HCT116 (cell line): Measurements from ENCODE around the gene ATP2B1.

Experiments
- CEBPB ChIP-seq: IDR thresholded peaks from 2 replicates; pipeline ENCODE4 v1.6.1; 2012; ENCODE audit warnings: low read depth
- ELF1 ChIP-seq: IDR thresholded peaks from 2 replicates; pipeline ENCODE4 v1.6.1; 2012; ENCODE audit warnings: low read depth, borderline replicate concordance
- EZH2 ChIP-seq: fragments of 200-600 bp; sonication (generic); IDR thresholded peaks from 2 replicates; pipeline ENCODE4 v1.6.1; 2017; ENCODE audit warnings: antibody characterized with exemption, mixed run types
- EZH2phosphoT487 ChIP-seq: fragments of 200-600 bp; IDR thresholded peaks from 2 replicates; pipeline ENCODE4 v1.6.1; 2018; ENCODE audit warnings: antibody characterized with exemption, borderline replicate concordance
- JUND ChIP-seq: IDR thresholded peaks from 2 replicates; pipeline ENCODE4 v1.6.1; 2012
- POLR2A ChIP-seq: IDR thresholded peaks from 2 replicates; pipeline ENCODE4 v1.7.0; 2011; ENCODE audit warnings: borderline replicate concordance; ENCODE audit not compliant: insufficient read depth, insufficient read length; ENCODE audit errors: extremely low read depth
- POLR2AphosphoS5 ChIP-seq: IDR thresholded peaks from 2 replicates; pipeline ENCODE4 v1.6.1; 2011; ENCODE audit warnings: mild to moderate bottlenecking, low read depth, low read length, moderate library complexity
- RAD21 ChIP-seq: IDR thresholded peaks from 2 replicates; pipeline ENCODE4 v1.6.1; 2012; ENCODE audit warnings: low read depth, mild to moderate bottlenecking
- REST ChIP-seq: IDR thresholded peaks from 2 replicates; pipeline ENCODE4 v1.6.1; 2012; ENCODE audit warnings: low read depth
- SP1 ChIP-seq: IDR thresholded peaks from 2 replicates; pipeline ENCODE4 v1.6.1; 2012; ENCODE audit warnings: low read depth
- YY1 ChIP-seq: IDR thresholded peaks from 2 replicates; pipeline ENCODE4 v1.6.1; 2011; ENCODE audit warnings: low read length, low read depth, moderate library complexity, mild to moderate bottlenecking; ENCODE audit not compliant: insufficient replicate concordance; ENCODE audit errors: extremely low read depth
- TF ChIP-seq, protein P1 (sequence below), 3 experiments: fragments of 200-600 bp in 1 of 3; sonication (generic) in 1 of 3; IDR thresholded peaks in 2 of 3; conservative IDR thresholded peaks in 1 of 3; 2 replicates each; pipeline ENCODE4 v1.5.1; 2012 to 2017; ENCODE audit warnings: low read depth in 2 of 3, low read length in 2 of 3, antibody characterized with exemption in 1 of 3, borderline replicate concordance in 1 of 3, control low read depth in 1 of 3, mild to moderate bottlenecking in 1 of 3, mixed read lengths in 1 of 3, mixed run types in 1 of 3, moderate library complexity in 1 of 3; ENCODE audit not compliant: insufficient read depth in 1 of 3

GRCh38 chr12:89655841-89656240 is 52.8 kb downstream of the ATP2B1 start:
- TF ChIP-seq, protein P1, sequence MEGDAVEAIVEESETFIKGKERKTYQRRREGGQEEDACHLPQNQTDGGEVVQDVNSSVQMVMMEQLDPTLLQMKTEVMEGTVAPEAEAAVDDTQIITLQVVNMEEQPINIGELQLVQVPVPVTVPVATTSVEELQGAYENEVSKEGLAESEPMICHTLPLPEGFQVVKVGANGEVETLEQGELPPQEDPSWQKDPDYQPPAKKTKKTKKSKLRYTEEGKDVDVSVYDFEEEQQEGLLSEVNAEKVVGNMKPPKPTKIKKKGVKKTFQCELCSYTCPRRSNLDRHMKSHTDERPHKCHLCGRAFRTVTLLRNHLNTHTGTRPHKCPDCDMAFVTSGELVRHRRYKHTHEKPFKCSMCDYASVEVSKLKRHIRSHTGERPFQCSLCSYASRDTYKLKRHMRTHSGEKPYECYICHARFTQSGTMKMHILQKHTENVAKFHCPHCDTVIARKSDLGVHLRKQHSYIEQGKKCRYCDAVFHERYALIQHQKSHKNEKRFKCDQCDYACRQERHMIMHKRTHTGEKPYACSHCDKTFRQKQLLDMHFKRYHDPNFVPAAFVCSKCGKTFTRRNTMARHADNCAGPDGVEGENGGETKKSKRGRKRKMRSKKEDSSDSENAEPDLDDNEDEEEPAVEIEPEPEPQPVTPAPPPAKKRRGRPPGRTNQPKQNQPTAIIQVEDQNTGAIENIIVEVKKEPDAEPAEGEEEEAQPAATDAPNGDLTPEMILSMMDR (IDR thresholded peaks at IDR 0.05 in 2 of 3, conservative IDR thresholded peaks at IDR 0.05 in 1 of 3; ENCODE audit: borderline replicate concordance in 1 of 3, insufficient read depth in 1 of 3, low read depth in 2 of 3, low read length in 2 of 3) = no peak
- TF ChIP-seq POLR2A = no peak
- no peak for TF ChIP-seq RAD21
- no peak for TF ChIP-seq EZH2
- TF ChIP-seq SP1 = no peak
- no peak for TF ChIP-seq EZH2phosphoT487
- no peak for TF ChIP-seq REST
- no peak for TF ChIP-seq POLR2AphosphoS5
- no peak for TF ChIP-seq YY1
- TF ChIP-seq ELF1 = no peak
- no peak for TF ChIP-seq CEBPB
- TF ChIP-seq JUND = no peak
